Activated CD8-positive, alpha-beta T cell treated with anti-CD3 and anti-CD28 coated beads for 36 hours (primary cell): ENCODE data around the gene PRLH. TPM values are rescaled to one million over a fixed set of nuclear protein-coding genes. Genes with fewer than 3 reads are reported as not detected.

Experiments
- ATAC-seq: fragments of 200-7000 bp; cut with Tn5 transposase; one replicate; pipeline ENCODE4 v1.10.0; 2021; ENCODE audit warnings: mild to moderate bottlenecking, moderate library complexity
- CTCF ChIA-PET: fragments of 350-600 bp; sonication (Branson Sonifier 250); formaldehyde crosslinking; loops from one replicate; lab custom pipeline; 2021; ENCODE audit warnings: antibody characterized with exemption; lab: Charles Lee
- POLR2A ChIA-PET: fragments of 350-600 bp; sonication (Branson Sonifier 250); formaldehyde crosslinking; loops from one replicate; lab custom pipeline; 2021; ENCODE audit warnings: antibody characterized with exemption; lab: Charles Lee
- DNase-seq: peaks from one replicate; pipeline ENCODE4 v3.0.0-alpha.2; 2020
- H3K27ac Mint-ChIP-seq: one replicate; pipeline ENCODE4 v1.8.0; 2021; ENCODE audit warnings: mild to moderate bottlenecking, mixed read lengths
- H3K27me3 Mint-ChIP-seq: one replicate; pipeline ENCODE4 v1.8.0; 2021; ENCODE audit warnings: mixed read lengths
- H3K36me3 Mint-ChIP-seq: one replicate; pipeline ENCODE4 v1.8.0; 2021; ENCODE audit warnings: low read depth, mixed read lengths
- H3K4me1 Mint-ChIP-seq: one replicate; pipeline ENCODE4 v1.8.0; 2021; ENCODE audit warnings: low read depth, mixed read lengths
- H3K4me3 Mint-ChIP-seq: one replicate; pipeline ENCODE4 v1.8.0; 2021; ENCODE audit warnings: mild to moderate bottlenecking, moderate library complexity, mixed read lengths
- H3K9me3 Mint-ChIP-seq: one replicate; pipeline ENCODE4 v1.8.0; 2021; ENCODE audit warnings: mixed read lengths
- CTCF ChIP-seq: fragments of 200-600 bp; IDR thresholded peaks from one replicate; pipeline ENCODE4 v1.8.0; 2022; ENCODE audit warnings: antibody characterized with exemption, mild to moderate bottlenecking
- intact Hi-C: fragments of 100-400 bp; cut with micrococcal nuclease; formaldehyde crosslinking; loops from one replicate; pipeline ENCODE4 v1.10.0; 2022
- total RNA-seq, 2 experiments: library from RNA; stranded (reverse); gene quantifications; one replicate each; pipeline ENCODE4 v1.2.3, GENCODE V29; 2021

The PRLH gene, protein sequence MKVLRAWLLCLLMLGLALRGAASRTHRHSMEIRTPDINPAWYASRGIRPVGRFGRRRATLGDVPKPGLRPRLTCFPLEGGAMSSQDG
- total RNA-seq = not detected

DNA sequence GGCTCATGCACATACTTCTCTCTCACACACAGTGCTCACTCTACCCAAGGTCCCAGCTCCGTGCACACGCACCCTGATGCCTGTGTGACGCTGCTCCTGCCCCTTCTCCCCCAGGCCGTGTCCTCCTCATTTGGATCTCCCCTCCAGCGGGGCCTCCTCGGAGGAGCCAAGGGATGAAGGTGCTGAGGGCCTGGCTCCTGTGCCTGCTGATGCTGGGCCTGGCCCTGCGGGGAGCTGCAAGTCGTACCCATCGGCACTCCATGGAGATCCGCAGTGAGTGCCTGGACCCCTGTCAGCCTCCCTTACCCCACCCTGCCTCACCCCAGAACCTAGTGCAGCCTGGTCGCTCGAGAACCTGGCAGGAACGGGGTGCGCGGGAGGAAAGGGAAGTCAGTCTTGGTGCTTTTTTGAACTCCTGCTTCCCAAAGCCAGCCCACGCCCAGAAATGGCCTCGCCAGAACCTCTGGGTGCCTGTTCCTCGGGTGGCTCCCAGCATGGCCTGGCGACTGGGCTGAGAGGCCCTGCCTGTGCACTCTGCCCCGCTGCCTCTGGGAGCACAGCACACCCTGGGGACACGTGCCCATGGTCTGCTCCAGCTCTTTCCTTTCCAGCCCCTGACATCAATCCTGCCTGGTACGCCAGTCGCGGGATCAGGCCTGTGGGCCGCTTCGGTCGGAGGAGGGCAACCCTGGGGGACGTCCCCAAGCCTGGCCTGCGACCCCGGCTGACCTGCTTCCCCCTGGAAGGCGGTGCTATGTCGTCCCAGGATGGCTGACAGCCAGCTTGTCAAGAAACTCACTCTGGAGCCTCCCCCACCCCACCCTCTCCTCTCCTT lies at the start of gene PRLH:
PRLH (plus strand) TSS at position 174 of the 835 bp plus-strand sequence; CDS start at position 174, 0 bp downstream.
- H3K27ac Mint-ChIP-seq = no peak within 1 kb of the TSS
- no peaks in the 10 kb centered on the region for H3K36me3 Mint-ChIP-seq
- no peak for DNase-seq
- ChIA-PET POLR2A (no interaction called here), CTCF (interaction anchor here (2.4 kb wide), 1 partner anchor 54 kb away, joined by 13 read pairs; no protein-coding TSS in a partner anchor)
- intact Hi-C loops = loop anchor here (5.0 kb wide), 1 partner anchor 34 kb away; no protein-coding TSS in a partner anchor
- no peaks in the 10 kb centered on the region for H3K4me1 Mint-ChIP-seq
- H3K9me3 Mint-ChIP-seq = no peaks in the 10 kb centered on the region
- peaks cover 3% of the 10 kb centered on the region for H3K27me3 Mint-ChIP-seq
- TF ChIP-seq CTCF = no peak
- no peak within 1 kb of the TSS for H3K4me3 Mint-ChIP-seq
- ATAC-seq = no peak

- CTCF ChIA-PET = interaction anchor here (10.4 kb wide), 1 partner anchor 56 kb away, joined by 285 read pairs; no protein-coding TSS in a partner anchor
- no peak for TF ChIP-seq CTCF
- Mint-ChIP-seq H3K4me3 (no peak overlapping the region), H3K4me1 (no peaks in the 10 kb centered on the region), H3K27ac (no peak overlapping the region), H3K36me3 (no peaks in the 10 kb centered on the region), H3K9me3 (no peaks in the 10 kb centered on the region), H3K27me3 (no peaks in the 10 kb centered on the region)
- ATAC-seq (no peak), DNase-seq (no peak)
- POLR2A ChIA-PET = no interaction called here
- intact Hi-C loops = no loop called here
These were observed 49.2 kb upstream of the PRLH start for GRCh38 chr2:237517163-237517562.

DNA sequence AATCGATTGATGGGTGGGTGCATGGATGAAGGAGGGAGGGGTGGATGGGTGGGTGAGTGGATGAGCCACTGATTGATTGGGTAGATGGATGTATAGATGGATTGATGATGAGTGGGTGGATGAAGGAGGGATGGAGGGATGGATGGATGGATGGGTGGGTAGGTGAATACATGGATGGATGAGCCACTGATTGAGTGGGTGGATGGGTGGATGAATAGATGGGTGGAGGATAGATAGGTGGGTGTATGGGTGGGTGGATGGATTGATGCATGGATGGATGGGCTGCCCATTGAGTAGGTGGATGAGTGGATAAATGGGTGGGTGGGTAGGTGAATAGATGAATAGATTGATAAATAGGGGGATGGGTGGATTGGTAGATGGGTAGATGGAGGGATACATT lies 48.4 kb upstream of the PRLH start:
- CTCF ChIA-PET = no interaction called here

DNA sequence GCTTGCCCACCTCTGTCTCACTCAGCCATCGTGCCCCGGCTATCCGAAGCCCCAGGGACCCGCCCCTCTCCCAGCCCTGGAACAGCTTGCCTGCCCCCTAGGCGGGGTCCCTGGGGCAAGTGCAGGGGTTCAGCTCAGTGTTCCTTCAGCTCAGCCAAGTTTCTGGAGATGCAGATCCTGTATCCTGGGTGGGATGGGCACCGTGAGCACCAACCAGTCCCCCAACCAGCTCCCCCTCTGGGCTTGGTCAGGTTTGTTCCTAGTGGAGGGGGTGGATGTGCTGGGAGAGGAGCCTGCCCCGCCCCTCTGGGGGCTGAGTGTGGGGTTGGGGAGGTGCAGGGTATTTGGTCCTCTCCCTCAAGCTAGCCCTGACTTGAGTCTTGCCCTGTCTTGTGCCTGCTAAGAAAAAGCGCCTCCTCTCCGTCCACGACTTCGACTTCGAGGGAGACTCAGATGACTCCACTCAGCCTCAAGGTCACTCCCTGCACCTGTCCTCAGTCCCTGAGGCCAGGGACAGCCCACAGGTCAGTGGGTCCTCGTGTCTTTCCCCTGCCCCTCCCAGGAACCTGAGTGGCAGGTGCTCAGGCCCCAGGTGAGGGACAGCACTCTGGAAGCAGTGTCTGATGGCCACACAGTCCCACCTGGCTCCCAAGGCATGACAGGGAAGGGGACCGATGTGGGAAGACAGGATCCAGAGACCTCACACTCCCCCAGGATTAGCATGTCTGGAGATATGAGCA lies 46.7 kb upstream of the PRLH start:
- ATAC-seq (no peak), DNase-seq (no peak)
- Mint-ChIP-seq H3K4me1 (no peaks in the 10 kb centered on the region), H3K36me3 (no peaks in the 10 kb centered on the region), H3K27ac (no peak overlapping the region), H3K4me3 (no peak overlapping the region), H3K9me3 (no peaks in the 10 kb centered on the region), H3K27me3 (no peaks in the 10 kb centered on the region)
- no peak for TF ChIP-seq CTCF
- ChIA-PET CTCF (interaction anchor here (1.8 kb wide), 1 partner anchor 52 kb away, joined by 7 read pairs; no protein-coding TSS in a partner anchor), POLR2A (interaction anchor here (0.9 kb wide), 1 partner anchor 416 kb away, joined by 3 read pairs; no protein-coding TSS in a partner anchor)
- intact Hi-C loops = no loop called here

More for the DNA sequence above, 48.4 kb upstream of the PRLH start:
- Mint-ChIP-seq H3K27ac (no peak overlapping the region), H3K4me3 (no peak overlapping the region), H3K9me3 (no peaks in the 10 kb centered on the region), H3K36me3 (no peaks in the 10 kb centered on the region), H3K4me1 (no peaks in the 10 kb centered on the region), H3K27me3 (no peaks in the 10 kb centered on the region)
- no peak for TF ChIP-seq CTCF
- POLR2A ChIA-PET = no interaction called here
- intact Hi-C loops = no loop called here
- DNase-seq (no peak), ATAC-seq (no peak)
